Activated naive CD8-positive, alpha-beta T cell (primary cell): ENCODE measurements around the gene PIERCE2.
A peak's percentile ranks its signal among the peaks of the same experiment; 100 is the strongest.
"Not testable (repeated sequence)": the region's sequence is repeated elsewhere in the genome, so short reads cannot be mapped to it uniquely, and the experiment has no call there.

Source experiments
- H3K27ac Mint-ChIP-seq: one replicate; pipeline ENCODE4 v1.8.0; 2021; ENCODE audit warnings: mixed read lengths
- H3K27me3 Mint-ChIP-seq: one replicate; pipeline ENCODE4 v1.8.0; 2021; ENCODE audit warnings: mixed read lengths
- H3K36me3 Mint-ChIP-seq: one replicate; pipeline ENCODE4 v1.8.0; 2021; ENCODE audit warnings: mixed read lengths
- H3K4me1 Mint-ChIP-seq: one replicate; pipeline ENCODE4 v1.8.0; 2021; ENCODE audit warnings: low read depth, mixed read lengths
- H3K4me3 Mint-ChIP-seq: one replicate; pipeline ENCODE4 v1.8.0; 2021; ENCODE audit warnings: mild to moderate bottlenecking, mixed read lengths
- H3K9me3 Mint-ChIP-seq: one replicate; pipeline ENCODE4 v1.8.0; 2021; ENCODE audit warnings: low read depth, mixed read lengths

PIERCE2 gene

GRCh38 chr15:55402707-55403106, 5.6 kb upstream of the PIERCE2 start:
- Mint-ChIP-seq H3K27me3 (no peaks in the 10 kb centered on the region), H3K27ac (peak overlapping the region; percentile 41), H3K4me3 (peak overlapping the region; percentile 3), H3K9me3 (no peaks in the 10 kb centered on the region), H3K36me3 (peaks cover 13% of the 10 kb centered on the region), H3K4me1 (peaks cover 43% of the 10 kb centered on the region)

GRCh38 chr15:55403531-55403930, 4.8 kb upstream of the PIERCE2 start:
- Mint-ChIP-seq H3K4me3 (no peak overlapping the region), H3K4me1 (peaks cover 46% of the 10 kb centered on the region), H3K9me3 (no peaks in the 10 kb centered on the region), H3K36me3 (peaks cover 7% of the 10 kb centered on the region), H3K27ac (peak overlapping the region; percentile 31), H3K27me3 (no peaks in the 10 kb centered on the region)

GRCh38 chr15:55407498-55408011, 740 bp upstream of the PIERCE2 start:
- Mint-ChIP-seq H3K27ac (peak overlapping the region; percentile 54), H3K27me3 (no peaks in the 10 kb centered on the region), H3K36me3 (no peaks in the 10 kb centered on the region), H3K9me3 (no peaks in the 10 kb centered on the region), H3K4me3 (peak overlapping the region; percentile 93), H3K4me1 (peaks cover 36% of the 10 kb centered on the region)

- H3K36me3 Mint-ChIP-seq, H3K9me3 Mint-ChIP-seq, H3K27me3 Mint-ChIP-seq: not testable (repeated sequence)
- H3K4me1 Mint-ChIP-seq = peaks cover 22% of the 10 kb centered on the region
- H3K27ac Mint-ChIP-seq = peak overlapping the region; percentile 75
- H3K4me3 Mint-ChIP-seq = peak overlapping the region; percentile 93
These were observed 681 bp downstream of the PIERCE2 start for GRCh38 chr15:55408976-55409375.

GRCh38 chr15:55417678-55418077, 9.4 kb downstream of the PIERCE2 start:
- not testable (repeated sequence) for H3K27ac Mint-ChIP-seq, H3K4me3 Mint-ChIP-seq, H3K36me3 Mint-ChIP-seq, H3K9me3 Mint-ChIP-seq, H3K4me1 Mint-ChIP-seq, H3K27me3 Mint-ChIP-seq

GRCh38 chr15:55420171-55420866, 12.0 kb downstream of the PIERCE2 start:
- no peak overlapping the region for H3K27ac Mint-ChIP-seq
- no peaks in the 10 kb centered on the region for H3K36me3 Mint-ChIP-seq
- H3K4me3 Mint-ChIP-seq = no peak overlapping the region
- no peaks in the 10 kb centered on the region for H3K9me3 Mint-ChIP-seq
- H3K4me1 Mint-ChIP-seq = no peaks in the 10 kb centered on the region
- H3K27me3 Mint-ChIP-seq = no peaks in the 10 kb centered on the region

- H3K27ac Mint-ChIP-seq = no peak overlapping the region
- H3K36me3 Mint-ChIP-seq = no peaks in the 10 kb centered on the region
- no peaks in the 10 kb centered on the region for H3K9me3 Mint-ChIP-seq
- H3K4me1 Mint-ChIP-seq = no peaks in the 10 kb centered on the region
- no peak overlapping the region for H3K4me3 Mint-ChIP-seq
- no peaks in the 10 kb centered on the region for H3K27me3 Mint-ChIP-seq
These were observed 13.8 kb downstream of the PIERCE2 start for GRCh38 chr15:55422089-55422488.

GRCh38 chr15:55434989-55435825, 26.9 kb downstream of the PIERCE2 start:
- Mint-ChIP-seq H3K27ac (no peak overlapping the region), H3K4me3 (no peak overlapping the region), H3K9me3 (no peaks in the 10 kb centered on the region), H3K4me1 (peaks cover 3% of the 10 kb centered on the region), H3K27me3 (no peaks in the 10 kb centered on the region), H3K36me3 (no peaks in the 10 kb centered on the region)

- not testable (repeated sequence) for H3K4me1 Mint-ChIP-seq, H3K36me3 Mint-ChIP-seq, H3K27me3 Mint-ChIP-seq, H3K9me3 Mint-ChIP-seq, H3K4me3 Mint-ChIP-seq, H3K27ac Mint-ChIP-seq
These were observed 34.8 kb downstream of the PIERCE2 start for GRCh38 chr15:55443141-55443540.

GRCh38 chr15:55445936-55446335, 37.6 kb downstream of the PIERCE2 start:
- H3K4me1 Mint-ChIP-seq, H3K27ac Mint-ChIP-seq, H3K9me3 Mint-ChIP-seq, H3K36me3 Mint-ChIP-seq, H3K4me3 Mint-ChIP-seq, H3K27me3 Mint-ChIP-seq: not testable (repeated sequence)

GRCh38 chr15:55446379-55447029, 38.2 kb downstream of the PIERCE2 start:
- H3K4me3 Mint-ChIP-seq, H3K36me3 Mint-ChIP-seq, H3K27ac Mint-ChIP-seq, H3K27me3 Mint-ChIP-seq, H3K4me1 Mint-ChIP-seq, H3K9me3 Mint-ChIP-seq: not testable (repeated sequence)

GRCh38 chr15:55447030-55447394, 38.7 kb downstream of the PIERCE2 start:
- H3K4me1 Mint-ChIP-seq, H3K27me3 Mint-ChIP-seq, H3K4me3 Mint-ChIP-seq, H3K9me3 Mint-ChIP-seq, H3K36me3 Mint-ChIP-seq, H3K27ac Mint-ChIP-seq: not testable (repeated sequence)

GRCh38 chr15:55457401-55458022, 49.2 kb downstream of the PIERCE2 start:
- no peak overlapping the region for H3K4me3 Mint-ChIP-seq

GRCh38 chr15:55461447-55461846, 53.2 kb downstream of the PIERCE2 start:
- Mint-ChIP-seq H3K4me1 (no peaks in the 10 kb centered on the region), H3K27me3 (no peaks in the 10 kb centered on the region), H3K27ac (no peak overlapping the region), H3K36me3 (peaks cover 14% of the 10 kb centered on the region), H3K9me3 (peaks cover 8% of the 10 kb centered on the region), H3K4me3 (no peak overlapping the region)

More at GRCh38 chr15:55457401-55458022, 49.2 kb downstream of the PIERCE2 start:
- no peaks in the 10 kb centered on the region for H3K27me3 Mint-ChIP-seq
- no peak overlapping the region for H3K27ac Mint-ChIP-seq
- no peaks in the 10 kb centered on the region for H3K4me1 Mint-ChIP-seq
- peaks cover 8% of the 10 kb centered on the region for H3K9me3 Mint-ChIP-seq
- peaks cover 12% of the 10 kb centered on the region for H3K36me3 Mint-ChIP-seq

- Mint-ChIP-seq H3K27ac (no peak overlapping the region), H3K4me1 (no peaks in the 10 kb centered on the region), H3K27me3 (no peaks in the 10 kb centered on the region), H3K9me3 (no peaks in the 10 kb centered on the region), H3K4me3 (no peak overlapping the region), H3K36me3 (peaks cover 3% of the 10 kb centered on the region)
These were observed 60.0 kb downstream of the PIERCE2 start for GRCh38 chr15:55468321-55468720.
